Smooth muscle cell of the coronary artery (primary cell): ENCODE results near the gene GFRA3. TPM values are rescaled to one million over a fixed set of nuclear protein-coding genes. Genes with fewer than 3 reads are reported as not detected.

Source experiments
- total RNA-seq: library from RNA; depleted of rRNA; stranded (reverse); fragments of >200 nt; gene quantifications from 2 replicates; pipeline ENCODE4 v1.2.3, GENCODE V29; 2014; ENCODE audit warnings: low replicate concordance

Gene GFRA3, protein sequence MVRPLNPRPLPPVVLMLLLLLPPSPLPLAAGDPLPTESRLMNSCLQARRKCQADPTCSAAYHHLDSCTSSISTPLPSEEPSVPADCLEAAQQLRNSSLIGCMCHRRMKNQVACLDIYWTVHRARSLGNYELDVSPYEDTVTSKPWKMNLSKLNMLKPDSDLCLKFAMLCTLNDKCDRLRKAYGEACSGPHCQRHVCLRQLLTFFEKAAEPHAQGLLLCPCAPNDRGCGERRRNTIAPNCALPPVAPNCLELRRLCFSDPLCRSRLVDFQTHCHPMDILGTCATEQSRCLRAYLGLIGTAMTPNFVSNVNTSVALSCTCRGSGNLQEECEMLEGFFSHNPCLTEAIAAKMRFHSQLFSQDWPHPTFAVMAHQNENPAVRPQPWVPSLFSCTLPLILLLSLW
- total RNA-seq, result under 0.01 TPM in 1 of 2 replicates, not detected in the other

GRCh38 chr5:138274189-138274853 lies at the start of gene GFRA3:
Gene GFRA3, minus strand, starts transcription at chr5:138274621. Its CDS starts 197 bp downstream, at chr5:138274424.

GRCh38 chr5:138213161-138214029 lies 61.0 kb downstream of the GFRA3 start, which contains the start of gene CDC23:
Gene CDC23, minus strand, starts transcription at chr5:138213323. Its CDS starts 11 bp downstream, at chr5:138213312.

Other genes starting within 250 kb of the GFRA3 start
- gene FAM13B, start 241.5 kb downstream of the GFRA3 start, total RNA-seq, result 9.5 and 33.7 TPM in 2 replicates
- gene WNT8A, start 190.6 kb downstream of the GFRA3 start, total RNA-seq, result not detected in 2 replicates
- gene NME5, start 135.2 kb downstream of the GFRA3 start, total RNA-seq, result 0.60 and 2.1 TPM in 2 replicates
- 23.1 and 55.2 TPM in 2 replicates for gene BRD8, start 96.0 kb downstream of the GFRA3 start, total RNA-seq
- gene KIF20A, start 95.5 kb downstream of the GFRA3 start, total RNA-seq, result 1.5 and 17.1 TPM in 2 replicates
- gene CDC23, start 61.3 kb downstream of the GFRA3 start, total RNA-seq, result 13.0 and 19.2 TPM in 2 replicates
- gene CDC25C, start 57.2 kb upstream of the GFRA3 start, total RNA-seq, result 2.3 TPM in 1 of 2 replicates, not detected in the other
- 28.0 and 60.0 TPM in 2 replicates for gene FAM53C, start 63.6 kb upstream of the GFRA3 start, total RNA-seq
- 25.7 and 26.9 TPM in 2 replicates for gene KDM3B, start 78.1 kb upstream of the GFRA3 start, total RNA-seq
- 13.6 and 18.3 TPM in 2 replicates for gene REEP2, start 164.4 kb upstream of the GFRA3 start, total RNA-seq
- gene EGR1, start 190.9 kb upstream of the GFRA3 start, total RNA-seq, result 0.94 and 2.2 TPM in 2 replicates